NCI-H2171 (cell line): ENCODE results near the gene PPP1R1B.

Source experiments
- DNase-seq: peaks from one replicate; lab custom pipeline; 2025; lab: John Stamatoyannopoulos, UW

The PPP1R1B gene

GRCh38 chr17:39667945-39668924 is 41.5 kb downstream of the PPP1R1B start, which contains the start of gene PNMT:
PNMT (plus strand) TSS chr17:39668453; CDS start chr17:39668476, 23 bp downstream.
- DNase-seq, result peak; percentile 79

DNA sequence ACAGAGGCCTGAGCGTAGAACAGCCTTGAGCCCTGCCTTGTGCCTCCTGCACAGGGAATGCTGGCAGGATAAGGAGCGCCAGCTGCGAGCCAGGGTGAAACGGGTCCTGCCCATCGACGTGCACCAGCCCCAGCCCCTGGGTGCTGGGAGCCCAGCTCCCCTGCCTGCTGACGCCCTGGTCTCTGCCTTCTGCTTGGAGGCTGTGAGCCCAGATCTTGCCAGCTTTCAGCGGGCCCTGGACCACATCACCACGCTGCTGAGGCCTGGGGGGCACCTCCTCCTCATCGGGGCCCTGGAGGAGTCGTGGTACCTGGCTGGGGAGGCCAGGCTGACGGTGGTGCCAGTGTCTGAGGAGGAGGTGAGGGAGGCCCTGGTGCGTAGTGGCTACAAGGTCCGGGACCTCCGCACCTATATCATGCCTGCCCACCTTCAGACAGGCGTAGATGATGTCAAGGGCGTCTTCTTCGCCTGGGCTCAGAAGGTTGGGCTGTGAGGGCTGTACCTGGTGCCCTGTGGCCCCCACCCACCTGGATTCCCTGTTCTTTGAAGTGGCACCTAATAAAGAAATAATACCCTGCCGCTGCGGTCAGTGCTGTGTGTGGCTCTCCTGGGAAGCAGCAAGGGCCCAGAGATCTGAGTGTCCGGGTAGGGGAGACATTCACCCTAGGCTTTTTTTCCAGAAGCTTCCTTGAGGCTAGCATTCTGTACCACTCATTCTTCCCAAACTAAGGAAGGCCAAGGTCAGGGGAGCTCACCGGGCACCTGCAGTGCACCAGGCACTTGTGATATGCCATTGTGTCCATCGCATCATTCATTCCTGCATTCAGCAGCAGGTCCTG is 43.4 kb downstream of the PPP1R1B start:
- no peak for DNase-seq

DNA sequence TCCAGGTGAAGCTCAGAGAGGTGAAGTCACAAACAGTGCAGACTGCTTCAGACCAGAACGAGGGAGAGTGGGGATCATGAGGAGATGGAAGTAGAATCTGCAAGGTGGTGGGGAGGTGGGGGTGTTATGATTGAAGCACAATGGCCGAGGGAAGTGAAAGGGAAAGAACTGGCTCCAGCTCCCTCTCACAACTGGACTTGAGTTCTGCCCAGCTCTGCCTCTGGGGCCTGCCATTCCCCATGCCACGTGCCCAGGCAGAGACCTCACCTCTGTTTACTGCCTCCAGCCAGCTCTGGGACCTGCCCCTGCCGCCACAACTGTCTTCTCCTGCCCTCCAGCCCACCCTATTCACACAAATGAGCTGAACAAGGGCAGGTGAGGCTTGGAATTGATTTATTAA is 44.0 kb downstream of the PPP1R1B start:
- DNase-seq, result no peak

DNA sequence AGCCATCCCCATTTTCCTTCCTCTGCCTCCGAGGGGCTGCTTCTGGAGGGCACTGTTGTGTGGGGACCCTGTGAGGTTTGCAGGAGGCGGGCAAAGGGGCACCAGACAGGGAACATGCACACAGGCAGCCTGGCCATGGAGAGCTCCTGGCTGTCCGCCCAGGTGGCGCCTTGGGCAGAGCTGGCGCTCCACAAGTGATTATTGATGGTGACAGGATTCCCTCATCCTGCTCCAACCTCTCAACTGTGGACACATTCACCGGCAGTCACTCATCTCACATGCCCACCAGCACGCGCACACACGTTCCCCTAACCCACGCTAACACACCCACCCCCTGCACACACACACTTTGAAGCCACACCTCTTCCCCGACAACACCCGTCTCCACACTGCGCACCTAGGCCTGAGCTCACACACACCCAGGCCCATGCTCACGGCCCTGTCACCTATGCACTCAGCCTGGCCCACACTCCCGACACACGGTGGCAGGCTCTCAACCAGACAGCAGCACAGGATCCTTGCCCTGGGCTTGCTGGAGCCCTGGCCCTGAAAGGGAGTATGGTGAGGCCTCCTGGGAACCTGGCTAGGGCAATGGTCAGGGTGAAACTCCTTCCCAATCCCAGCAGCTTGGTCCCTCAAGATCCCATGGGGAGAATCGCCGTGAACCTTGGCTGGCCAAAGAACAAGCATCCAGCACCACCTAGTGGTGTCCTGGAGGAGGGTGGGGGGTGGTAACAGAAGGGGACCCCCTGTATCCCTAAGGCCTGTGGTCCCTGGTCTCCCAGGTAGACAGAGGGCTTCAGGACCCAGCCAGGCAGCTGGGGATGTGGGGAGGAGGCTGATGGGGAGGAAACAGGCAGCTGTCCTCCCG is 45.1 kb downstream of the PPP1R1B start:
- no peak for DNase-seq

- no peak for DNase-seq
Measured at GRCh38 chr17:39672522-39673334, 46.0 kb downstream of the PPP1R1B start.

- no peak for DNase-seq
Measured at GRCh38 chr17:39673335-39674081, 46.8 kb downstream of the PPP1R1B start.

DNA sequence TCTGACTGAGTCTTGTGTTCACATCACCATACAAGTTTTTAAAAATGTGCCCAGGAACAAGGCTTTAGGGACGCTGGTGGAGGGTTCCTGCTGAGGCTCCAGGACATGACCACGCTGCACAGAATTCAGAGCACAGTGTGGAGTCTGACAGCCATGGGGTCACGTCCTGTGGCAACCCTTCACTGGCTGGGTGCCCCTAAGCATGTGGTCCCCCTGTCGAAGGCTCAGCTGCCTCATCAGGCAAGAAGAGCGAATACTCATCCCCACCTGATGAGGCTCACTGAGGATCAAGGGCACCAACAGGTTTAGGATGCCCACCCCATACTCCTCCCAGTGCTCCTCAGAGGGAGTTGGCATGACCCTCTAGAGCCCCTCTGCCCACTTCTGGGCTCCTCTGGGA is 47.4 kb downstream of the PPP1R1B start:
- DNase-seq, result no peak

- DNase-seq, result peak; percentile 73
Measured at GRCh38 chr17:39674702-39675389, 48.1 kb downstream of the PPP1R1B start.

DNA sequence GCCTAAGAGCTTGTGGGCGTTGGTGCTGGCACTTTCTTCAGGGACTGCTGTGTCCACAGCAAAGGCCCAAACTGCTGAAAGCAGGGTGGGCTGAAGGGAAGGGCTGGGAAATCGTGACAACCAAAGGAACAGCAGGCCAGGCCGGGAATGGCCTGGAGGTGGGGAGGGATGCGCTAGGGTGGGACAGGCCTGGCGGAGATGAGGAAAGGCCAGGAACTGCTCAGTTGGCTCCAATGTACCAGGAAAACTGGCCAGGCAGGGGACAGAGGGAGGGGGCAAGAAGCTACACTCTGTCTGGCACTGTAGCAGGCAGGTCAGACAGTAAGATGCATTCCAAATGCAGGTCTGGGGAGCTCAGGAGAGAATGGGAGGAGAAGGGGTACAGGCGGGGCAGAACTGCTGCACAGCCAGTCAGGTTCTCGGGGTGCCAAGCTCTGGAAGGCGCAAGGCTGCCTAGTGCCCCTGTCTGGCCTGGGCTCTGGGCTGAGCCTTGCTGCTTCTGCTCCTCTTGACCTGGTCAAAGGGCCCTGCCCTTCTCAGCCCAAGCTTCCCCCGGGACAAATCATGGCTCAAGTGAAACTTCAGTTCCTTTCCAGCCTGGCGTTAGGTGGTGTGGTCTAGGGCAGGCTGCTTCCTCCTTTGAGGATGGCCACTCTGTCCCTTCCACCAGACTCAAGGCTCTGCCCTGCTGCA is 48.8 kb downstream of the PPP1R1B start:
- DNase-seq, result no peak

- DNase-seq, result peak; percentile 60
Measured at GRCh38 chr17:39676198-39676819, 49.6 kb downstream of the PPP1R1B start.

DNA sequence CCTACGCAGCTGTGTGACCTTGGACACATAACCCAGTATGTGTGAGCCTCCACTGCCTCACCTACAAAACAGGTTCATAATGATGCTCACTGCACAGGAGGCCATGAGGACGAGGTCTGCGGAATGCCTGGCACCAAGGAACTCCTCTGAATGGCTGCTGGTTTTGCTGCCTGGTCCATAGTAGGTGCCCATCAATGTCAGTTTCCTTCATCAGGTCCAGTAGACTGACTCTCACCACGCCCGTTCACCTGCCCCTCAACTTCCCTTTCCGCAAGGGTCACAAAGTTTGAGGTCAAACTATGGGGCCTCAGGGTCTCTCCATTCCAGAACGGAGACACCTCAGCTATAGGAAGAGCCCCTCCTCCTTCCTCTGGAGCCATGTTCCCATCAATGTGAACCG is 50.3 kb downstream of the PPP1R1B start:
- no peak for DNase-seq

DNA sequence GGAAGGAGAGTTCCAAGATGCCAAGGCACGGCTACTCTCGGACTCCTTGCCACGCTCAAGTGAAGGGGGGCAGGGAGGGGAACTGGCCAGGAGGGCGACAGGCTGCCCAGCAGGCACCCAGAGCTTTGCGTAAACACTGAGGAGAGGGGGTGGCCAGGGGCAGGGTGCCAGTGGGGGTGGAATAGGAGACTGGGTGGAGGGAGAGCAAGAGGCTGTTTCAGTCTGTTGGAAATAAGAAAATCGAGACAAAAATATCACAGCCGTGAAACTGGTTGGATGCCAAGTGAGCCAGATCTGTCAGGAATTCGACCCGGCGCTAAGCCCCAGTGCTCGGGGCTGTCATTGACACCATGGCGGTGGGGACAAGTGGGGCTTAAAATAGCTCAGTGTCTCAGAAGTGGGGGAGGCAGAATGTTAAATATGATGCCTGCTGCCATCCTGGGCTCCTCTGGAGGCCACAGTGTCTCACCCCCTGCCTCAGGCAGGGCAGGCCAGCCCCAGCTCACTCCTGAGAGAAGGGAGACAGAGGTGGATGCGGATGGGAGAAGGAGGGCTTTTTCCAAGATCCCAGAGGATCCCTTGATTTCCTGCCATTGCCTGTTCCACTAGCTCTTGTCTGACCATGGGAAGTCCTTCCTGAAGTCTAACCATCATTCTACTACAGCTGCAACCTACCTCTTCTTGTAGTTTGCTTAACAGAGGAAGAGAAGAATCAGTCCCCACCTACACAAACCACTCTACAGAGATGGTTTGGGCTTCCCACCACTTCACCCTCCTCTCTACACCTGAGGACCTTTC is 51.0 kb downstream of the PPP1R1B start:
- peak; percentile 52 for DNase-seq

- no peak for DNase-seq
Measured at GRCh38 chr17:39678340-39679116, 51.8 kb downstream of the PPP1R1B start.

DNA sequence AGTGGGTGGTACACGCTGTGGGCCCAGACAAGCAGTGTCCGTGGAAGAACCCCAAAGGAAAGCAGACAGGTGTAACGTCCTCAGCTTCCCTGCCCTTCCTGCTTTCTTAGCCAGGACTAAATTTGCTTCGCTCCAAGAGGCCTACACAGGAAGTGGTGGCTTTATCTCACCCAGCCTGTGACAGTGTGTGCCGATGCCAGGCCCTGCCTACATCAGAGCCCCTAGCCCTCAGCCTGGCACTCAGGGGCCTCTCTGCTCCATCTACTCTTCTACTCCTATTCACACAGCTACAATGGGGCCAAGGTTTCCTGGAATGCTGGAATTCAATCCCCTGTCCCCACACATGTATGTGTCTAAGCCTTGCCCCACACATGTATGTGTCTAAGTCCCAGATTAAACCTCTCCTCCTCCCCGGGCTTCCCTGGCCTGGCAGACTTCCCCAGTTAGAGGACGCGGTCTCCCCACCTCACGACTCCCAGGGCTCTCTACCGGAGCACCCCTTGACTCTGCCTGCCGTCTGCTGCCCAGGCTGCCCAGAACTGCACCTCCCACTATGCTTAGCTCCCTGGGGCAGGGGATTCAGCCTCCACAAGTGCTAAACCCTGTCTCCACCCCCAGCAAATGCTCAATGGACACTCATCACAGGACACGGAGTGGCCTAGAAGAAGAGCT is 52.9 kb downstream of the PPP1R1B start:
- no peak for DNase-seq

DNA sequence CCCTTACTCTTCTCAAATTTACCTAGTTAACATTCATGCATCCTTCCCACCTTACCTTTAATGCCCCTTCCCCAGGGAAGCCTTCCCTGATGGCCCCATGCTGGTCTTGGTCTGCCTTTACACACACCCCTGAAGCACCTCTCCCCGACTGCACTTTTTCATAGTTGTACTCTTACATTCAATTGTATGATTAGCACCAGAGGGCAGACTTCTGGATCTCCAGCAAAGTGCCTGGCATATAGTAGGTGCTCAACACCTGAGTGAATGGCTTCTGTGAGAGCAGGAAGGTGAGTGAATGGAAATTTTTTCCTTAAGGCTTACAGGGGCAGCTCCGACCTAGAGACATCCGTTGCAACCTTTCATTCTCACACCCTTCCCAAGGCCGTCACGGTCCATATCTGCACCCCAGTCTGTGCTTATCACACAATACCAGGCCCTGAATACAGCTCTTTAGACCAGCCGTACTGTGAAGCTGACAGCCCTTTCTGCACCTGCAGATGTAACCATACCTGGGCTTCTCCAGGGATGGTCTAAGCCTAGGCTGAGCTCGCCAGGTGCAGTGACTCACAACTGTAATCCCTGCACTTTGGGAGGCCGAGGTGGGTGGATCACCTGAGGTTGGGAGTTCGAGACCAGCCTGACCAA is 56.7 kb downstream of the PPP1R1B start:
- no peak for DNase-seq
